ENCODE results near the gene APBB2.
"Not testable (repeated sequence)": the region's sequence is repeated elsewhere in the genome, so short reads cannot be mapped to it uniquely, and the experiment has no call there.

The APBB2 gene

DNA sequence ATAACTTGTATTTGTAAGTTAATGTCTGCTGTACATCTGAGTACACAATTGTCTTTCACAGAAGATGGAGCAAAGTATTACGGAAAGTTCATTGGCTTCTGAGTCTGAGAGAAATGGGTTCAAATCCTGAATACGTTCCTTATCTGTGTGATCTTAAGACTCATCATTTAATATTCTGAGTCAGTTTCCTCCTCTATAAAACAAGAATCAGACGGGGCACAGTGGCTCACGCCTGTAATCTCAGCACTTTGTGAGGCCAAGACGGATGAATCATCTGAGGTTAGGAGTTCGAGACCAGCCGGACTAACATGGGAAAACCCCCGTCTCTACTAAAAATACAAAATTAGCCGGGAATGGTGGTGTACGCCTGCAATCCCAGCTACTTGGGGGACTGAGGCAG, 57.8 kb downstream of the APBB2 start:
- DNase-seq (ENCODE audit: low spot score): no peak

DNA sequence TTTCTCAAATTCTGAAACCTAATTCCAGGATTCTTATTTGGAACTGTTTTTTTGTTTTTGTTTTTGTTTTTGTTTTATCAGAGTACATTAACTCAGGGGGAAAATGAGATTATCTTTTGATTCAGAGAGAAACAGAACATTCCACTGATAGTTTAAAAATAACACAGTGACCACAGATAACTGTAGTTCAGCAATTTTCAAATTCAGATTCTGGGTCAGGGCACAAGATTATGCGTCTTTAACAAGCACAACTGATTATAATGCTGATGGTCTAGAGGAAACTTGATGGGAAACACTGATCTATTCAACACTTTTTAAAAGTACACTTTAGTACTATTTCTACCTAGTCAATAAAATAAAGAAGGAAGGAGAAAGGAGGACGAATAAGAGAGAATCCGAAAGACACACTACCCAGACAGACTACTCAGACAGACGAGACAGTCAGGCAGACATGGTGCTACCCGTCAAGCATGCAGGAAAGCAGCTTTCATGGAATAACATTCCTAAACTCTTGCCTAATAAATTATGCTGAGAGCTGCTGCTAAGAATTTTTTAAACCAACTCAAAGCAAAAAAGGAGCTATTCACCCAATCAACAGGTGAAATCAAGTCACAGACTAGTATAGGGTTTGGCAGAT, 59.0 kb downstream of the APBB2 start:
- no peak for DNase-seq (ENCODE audit: low spot score)

DNA sequence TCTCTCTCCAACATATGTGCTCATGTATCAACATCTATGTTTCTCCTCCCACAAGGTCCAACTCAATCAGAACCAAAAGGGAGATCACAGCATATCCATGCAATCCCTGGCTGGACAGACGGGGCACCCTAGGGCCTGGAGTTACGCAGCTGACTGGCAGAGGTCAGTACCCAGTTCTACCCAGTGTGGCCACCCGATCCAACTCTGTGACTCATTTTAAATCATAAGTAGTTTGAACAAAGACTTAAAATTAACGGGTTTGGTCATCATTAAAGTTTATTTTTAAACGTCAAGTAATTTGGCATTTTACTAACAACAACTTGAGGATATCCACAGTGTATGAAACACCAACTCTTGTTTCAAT, 59.5 kb downstream of the APBB2 start:
- DNase-seq (ENCODE audit: low spot score): no peak

DNA sequence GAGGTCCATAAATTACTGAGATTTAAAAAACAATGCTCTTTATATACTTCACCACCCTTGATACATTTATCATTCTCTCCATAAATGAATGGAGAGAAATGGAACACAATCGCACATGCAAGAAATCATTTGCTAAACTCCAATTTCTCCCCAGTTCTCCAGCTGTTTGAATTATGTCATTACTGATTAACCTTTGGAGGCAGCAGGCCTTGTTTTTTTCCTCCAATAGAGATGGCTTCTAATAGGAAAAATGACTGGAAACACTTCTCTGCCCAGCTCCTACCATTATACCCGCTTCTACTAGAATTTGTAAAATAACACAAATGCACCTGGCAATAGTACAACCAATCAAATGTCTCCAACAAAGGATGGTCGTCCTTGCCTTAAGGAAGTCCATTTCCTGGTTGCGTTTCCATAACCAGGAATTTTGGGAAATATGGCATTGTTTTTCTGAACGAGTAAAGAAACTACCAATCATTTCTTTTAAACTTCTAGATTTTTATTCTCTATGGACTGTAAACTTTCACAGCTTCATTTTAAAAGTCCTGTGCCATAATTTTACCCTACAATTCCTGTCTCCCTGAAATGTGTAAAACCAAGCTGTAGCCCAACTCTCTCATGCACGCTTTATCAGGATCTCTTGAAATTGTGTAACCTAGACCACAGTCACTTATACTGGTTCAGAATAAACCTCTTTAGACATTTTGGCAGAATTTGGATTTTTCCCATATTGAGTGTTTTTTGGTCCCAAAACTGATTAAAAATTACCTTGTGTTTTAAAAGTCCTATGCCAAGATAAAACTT, 60.1 kb downstream of the APBB2 start:
- DNase-seq (ENCODE audit: low spot score): no peak

DNA sequence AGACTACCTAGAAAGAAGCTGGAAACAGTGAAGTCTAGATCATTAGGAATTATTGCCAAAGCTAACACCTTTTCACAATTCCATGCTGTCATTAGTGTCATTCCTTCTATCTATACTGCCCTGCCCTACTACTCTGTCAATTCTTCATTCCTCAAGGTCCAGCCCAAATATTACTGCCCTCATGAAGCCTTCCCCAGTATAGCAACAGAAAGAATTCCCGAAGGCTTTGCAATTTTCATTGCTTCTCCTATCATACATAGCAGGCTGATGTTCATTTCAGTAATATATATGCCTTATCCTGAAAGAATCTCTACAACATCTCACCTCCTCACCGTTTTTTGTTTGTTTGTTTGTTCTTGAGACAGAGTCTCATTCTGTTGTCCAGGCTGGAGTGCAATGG, 63.9 kb downstream of the APBB2 start:
- DNase-seq (ENCODE audit: low spot score): no peak

DNA sequence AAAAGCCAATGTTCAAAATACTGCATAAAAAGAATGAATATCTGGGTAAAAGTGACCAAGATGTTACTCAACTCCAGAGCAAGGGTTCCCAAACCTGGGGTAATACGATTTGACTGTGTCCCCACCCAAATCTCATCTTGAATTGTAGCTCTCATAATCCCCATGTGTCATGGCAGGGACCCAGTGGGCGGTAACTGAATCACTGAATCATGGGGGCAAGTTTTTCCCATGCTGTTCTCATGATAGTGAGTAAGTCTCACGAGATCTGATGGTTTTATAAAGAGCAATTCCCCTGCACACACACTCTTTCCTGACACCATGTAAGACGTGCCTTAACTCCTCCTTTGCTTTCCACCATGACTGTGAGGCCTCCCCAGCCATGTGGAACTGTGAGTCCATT, 64.8 kb downstream of the APBB2 start:
- not testable (repeated sequence) for DNase-seq (ENCODE audit: low spot score)

DNA sequence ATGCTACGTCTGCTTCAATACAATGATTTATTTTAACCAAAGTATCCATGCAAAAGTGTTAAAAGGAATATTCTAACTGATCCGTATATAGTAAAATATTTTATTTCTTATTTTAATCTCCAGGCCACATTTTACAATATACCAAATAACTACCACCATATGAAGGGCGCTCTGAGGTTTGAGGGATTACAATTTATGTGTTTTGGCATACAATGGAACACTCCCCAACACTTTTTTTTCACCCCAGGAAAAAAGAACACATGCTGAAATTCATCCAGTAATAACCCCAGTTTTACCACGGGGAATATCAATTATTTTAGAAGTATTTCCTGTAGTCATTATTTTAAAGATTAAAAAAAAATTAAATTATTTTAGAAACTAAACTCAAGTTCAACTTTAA, 65.4 kb downstream of the APBB2 start:
- DNase-seq (ENCODE audit: low spot score): no peak

DNA sequence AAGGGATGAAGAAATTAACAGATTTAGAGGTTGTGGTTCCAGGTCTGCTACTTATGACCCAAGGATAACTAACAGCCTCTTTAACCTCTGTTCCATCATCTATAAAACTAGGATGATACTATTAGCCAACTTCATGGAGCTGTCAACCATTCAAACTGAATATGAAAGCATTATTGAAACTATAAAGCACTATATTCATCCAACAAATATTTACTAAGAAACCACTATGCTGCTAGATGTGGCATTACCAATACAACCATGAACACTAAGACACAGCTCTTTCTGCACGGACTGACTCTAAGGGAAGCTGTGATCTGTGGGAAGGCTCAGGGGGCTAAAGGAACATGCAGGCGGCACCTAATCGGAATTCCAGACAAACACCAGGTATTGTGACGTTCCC, 66.0 kb downstream of the APBB2 start:
- no peak for DNase-seq (ENCODE audit: low spot score)

DNA sequence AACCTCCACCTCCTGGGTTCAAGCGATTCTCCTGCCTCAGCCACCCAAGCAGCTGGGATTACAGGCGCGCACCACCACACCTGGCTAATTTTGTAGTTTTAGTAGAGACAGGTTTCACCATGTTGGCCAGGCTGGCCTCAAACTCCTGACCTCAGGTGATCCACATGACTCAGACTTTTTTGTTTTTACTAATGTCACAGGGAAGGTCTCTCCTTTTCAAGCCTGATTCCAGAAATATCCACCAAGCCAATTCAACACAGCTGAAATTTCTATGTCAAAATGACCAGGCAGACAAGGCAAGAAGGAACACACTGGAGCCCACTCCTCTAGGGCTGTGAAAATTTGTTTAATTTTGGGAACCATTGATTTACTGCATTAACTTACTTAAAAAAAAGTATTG, 66.8 kb downstream of the APBB2 start:
- DNase-seq (ENCODE audit: low spot score): not testable (repeated sequence)

DNA sequence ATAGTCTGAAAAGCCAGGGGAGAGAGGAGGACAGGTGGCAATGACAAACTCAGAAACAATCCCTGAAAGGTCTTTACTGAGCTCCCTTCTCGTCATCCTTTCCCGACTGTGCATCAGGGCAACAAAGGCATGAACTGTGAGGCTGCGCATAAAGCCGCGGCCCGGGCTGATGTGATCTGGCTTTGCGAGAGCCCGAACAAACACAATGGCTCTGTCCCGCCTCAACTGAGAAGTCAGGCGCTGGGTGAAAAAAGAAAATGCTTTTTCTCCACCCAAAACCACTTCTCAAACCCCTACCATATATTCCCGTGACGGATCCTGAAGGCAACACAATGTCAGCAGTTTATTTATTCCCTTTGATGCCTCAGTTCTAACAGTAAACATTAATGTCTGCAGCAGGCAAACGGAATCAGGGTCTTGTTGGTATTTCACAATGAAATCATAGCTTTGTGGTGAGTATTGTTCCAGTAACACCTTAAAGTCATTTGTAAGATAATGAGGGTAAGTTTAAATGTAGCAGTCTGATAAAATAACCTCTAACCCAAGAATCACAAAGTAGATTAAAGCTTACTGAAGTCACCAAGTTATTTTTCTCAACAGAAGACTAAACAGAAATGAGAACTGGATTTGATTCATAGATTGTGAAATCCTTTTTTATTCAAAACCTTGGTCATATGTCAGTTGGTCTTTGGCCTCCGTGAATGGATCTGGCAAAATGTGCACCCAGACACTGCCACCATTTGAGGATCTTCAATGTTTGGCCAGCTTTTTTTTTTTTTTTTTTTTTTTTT, 67.4 kb downstream of the APBB2 start:
- no peak for DNase-seq (ENCODE audit: low spot score)

DNA sequence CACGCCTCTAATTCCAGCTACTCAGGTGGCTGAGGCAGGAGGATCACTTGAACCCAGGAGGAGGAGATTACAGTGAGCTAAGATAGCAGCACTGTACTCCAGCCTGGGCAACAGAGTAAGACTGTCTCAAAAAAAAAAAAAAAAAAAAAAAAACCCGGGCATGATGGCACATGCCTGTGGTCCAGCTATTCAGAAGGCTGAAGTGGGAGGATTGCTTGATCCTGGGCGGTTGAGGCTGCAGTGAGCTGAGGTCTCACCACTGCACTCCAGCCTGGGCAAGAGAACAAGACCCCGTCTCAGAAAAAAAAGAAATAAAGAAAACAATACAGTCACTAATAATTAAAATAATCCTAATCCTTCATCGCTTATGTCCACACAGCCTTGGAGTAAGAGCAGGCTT, 68.1 kb downstream of the APBB2 start:
- DNase-seq (ENCODE audit: low spot score): no peak

DNA sequence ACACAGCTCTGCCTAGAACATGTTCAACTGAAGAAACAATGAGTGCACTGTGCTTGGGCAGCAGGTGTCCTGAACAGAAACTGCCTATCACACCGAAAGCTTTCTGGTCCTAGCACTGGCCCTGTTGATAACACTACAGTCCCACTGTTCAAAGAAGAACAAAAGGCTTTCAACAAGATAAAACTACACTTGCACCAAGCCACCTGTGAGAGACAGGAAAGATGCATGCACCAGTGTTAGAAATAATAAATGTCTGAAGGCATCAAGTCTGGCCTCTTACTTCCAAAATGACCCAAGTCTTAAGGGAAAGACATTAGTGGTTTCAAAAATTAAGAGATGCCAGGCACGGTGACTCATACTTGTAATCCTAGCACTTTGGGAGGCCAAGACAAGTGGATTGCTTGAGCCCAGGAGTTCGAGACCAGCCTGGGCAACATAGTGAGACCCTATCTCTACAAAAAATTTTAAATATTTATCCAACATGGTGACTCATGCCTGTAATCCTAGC, 68.7 kb downstream of the APBB2 start:
- no peak for DNase-seq (ENCODE audit: low spot score)

DNA sequence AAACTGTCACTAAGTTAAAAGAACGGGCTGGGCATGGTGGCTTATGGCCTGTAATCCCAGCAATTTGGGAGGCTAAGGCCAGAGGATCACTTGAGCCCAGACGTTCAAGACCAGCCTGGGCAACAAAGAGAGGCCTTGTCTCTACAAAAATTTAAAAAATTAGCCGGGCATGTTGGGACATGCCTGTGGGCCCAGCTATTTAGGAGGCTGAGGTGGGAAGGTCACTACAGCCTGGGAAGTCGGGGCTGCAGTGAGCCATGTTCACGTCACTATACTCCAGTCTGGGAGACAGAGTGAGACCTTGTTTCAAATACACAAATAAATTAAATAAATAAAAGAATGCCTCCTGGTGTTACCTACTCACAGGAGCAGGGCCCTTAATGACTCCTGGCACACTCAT, 69.5 kb downstream of the APBB2 start:
- no peak for DNase-seq (ENCODE audit: low spot score)

DNA sequence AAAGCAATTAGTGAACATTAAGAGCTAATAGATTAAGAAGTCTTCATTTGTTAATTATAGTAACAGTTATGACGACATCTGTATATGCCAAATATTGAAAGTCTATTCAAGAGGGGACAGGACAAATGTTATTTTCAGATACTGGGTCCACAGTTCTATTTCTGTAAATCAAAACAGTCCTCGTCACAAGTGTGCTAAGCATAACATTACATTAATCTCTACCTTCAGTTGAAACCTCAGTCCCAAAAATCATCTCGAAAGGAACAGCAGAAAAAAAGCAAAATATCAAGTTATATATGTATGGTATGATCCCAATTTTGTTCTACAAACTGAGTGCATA, 70.3 kb downstream of the APBB2 start:
- no peak for DNase-seq (ENCODE audit: low spot score)

DNA sequence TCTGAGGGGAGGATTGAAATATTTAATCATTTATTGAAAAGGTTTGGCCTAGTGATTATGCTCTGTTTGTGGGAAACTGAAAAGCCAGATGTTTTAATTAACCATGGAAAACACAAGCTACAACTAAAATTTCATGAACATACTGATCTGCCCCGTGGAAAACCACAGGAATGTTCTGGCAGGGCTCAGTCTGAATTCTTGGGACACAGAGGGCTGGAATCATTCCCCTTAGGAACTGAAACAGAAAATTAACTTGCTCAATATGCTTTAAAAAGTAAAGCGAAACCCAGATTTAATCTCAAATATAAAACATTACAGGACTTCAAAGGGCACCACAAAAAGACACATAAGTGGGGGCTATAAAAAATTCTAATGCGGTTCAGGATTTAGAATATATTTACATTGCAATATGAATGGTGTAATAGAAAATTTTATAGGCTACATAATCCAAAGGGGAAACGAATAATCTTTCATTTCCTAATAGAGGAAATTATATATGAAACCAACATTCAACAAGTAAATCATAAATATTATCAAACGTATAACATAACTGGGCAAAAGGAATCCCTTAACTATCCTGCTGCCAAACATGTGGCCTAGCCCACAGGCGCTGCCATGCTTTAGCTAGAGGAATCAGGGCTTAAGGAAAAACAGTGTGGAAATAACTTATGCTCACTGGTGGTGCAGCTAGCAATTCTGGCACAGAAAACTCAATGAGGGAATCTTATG, 70.9 kb downstream of the APBB2 start:
- no peak for DNase-seq (ENCODE audit: low spot score)

DNA sequence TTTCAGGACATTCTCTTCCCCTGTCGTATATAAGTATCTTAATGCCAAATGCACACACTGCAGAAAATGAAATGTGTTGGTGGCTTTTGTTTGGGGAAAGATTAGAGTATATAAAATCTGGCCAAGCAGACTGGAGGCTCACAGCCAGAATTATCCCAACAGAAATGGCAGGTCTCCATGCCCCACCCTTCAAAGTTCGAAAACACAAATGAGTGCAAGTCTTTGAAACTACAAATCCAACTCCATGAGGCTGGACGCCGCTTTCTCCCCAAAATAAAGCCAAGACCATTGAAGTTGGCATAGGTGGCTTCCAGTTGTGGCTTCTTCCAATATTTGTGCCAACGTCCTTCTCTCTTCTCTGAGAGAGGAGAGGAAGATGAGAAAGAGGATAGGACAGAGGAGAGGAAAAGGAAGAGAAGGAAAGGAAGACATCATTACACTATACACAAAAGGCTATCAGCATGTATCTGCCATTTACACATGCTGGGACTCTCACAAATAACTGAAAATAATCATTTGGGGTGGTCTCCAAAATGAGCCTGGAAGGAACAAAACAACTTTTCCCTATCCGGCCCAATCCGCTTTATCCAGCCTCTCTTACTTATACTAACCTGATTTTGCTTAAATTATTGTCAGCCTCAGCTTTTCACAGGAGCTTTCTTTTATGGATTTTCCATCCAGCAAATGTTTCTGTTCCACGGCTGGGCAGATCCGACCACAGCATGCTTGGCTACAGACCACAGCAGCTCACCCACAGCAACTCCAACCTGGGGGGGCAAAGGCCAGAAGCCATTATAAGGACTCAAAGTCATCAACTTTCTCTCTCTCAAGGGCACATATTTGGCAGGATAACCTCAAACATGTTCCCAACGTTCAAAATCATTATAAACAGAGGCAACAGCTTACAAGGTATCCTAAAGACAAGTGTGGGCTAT, 71.7 kb downstream of the APBB2 start:
- DNase-seq (ENCODE audit: low spot score): no peak

DNA sequence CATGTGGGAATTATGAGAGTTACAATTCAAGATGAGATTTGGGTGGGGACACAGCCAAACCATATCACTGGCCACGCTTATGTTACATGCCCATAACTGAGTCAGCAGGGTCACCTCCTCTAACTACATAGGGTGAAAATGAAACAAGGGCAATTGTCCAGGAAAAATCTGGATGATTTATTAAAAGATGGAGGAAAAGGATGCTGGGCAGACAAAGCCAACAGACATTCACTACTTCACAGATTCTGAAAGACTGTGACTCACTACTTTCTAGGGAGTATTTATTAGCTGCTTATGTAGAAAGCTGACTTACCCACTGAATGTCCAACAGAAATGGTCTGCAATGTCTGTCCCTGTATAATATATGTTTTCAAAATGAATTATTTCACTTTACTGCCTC, 72.4 kb downstream of the APBB2 start:
- no peak for DNase-seq (ENCODE audit: low spot score)

DNA sequence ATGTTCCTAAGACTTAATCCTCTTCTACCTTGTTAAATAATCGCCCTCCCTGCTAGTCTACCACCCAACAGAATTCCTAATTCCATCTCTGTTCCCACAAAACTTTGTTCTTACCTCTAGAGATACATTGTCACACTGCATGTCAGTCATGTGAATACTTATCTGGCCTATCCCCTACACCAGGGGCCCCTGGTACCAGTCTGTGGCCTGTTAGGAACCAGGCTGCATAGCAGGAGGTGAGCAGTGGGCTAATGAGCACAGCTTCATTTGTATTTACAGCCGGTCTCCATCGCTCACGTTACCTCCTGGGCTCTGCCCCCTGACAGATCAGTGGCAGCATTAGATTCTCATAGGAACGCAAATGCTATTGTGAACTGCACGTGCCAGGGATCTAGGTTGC, 73.9 kb downstream of the APBB2 start:
- no peak for DNase-seq (ENCODE audit: low spot score)

DNA sequence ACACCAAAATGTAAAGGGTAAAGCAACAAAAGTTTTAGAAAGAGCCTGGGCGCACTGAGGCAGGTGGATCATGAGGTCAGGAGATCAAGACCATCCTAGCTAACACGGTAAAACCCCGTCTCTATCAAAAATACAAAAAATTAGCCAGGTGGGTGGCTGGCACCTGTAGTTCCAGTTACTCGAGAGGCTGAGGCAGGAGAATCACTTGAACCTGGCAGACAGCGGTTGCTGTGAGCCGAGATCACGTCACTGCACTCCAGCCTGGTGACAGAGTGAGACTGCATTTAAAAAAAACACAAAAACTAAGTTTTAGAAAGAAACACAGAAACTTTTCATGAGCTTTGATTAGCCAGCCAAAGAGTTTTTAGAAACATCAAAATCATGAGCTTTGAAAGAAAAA, 76.5 kb downstream of the APBB2 start:
- DNase-seq (ENCODE audit: low spot score): no peak

DNA sequence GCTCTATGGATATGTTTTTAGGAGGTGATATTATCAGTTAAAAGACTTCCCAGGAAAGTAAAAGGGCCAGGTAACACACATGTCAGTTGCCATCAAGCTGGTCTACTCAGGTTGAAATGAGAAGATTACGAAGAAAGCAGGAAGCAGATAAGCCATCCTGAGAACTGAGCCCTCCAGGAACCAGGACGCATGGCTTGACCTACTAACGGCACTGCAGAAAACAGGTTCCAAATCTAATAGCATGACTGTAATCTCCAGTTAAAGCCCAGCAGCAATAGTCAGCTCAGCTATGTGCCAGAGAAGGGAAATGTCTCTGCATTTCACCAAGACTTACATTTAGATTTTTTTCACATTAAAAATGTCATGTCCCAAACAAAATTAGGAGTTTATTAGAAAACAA, 77.9 kb downstream of the APBB2 start:
- no peak for DNase-seq (ENCODE audit: low spot score)

DNA sequence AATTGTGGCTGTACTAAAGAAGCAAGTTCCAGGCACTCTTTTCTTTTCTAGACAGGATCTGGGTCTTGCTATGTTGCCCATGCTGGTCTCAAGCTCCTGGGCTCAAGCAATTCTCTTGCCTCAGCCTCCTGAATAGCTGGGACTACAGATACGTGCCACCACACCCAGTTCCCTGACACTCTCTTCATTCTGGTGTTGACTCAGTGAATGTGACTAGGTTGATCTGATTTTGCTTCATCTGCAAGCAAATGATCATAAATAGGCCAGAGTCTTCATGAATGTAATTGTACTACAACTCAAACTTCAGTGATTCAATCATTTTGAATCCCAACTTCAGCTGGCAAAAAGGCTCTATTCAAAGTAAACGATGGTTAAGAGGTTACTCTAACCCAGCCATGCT, 78.5 kb downstream of the APBB2 start:
- no peak for DNase-seq (ENCODE audit: low spot score)
